GM12874 (cell line): ENCODE results near the gene FBXO38.

Experiments
- TF ChIP-seq, protein P1 (sequence below): IDR thresholded peaks from 2 replicates; pipeline ENCODE4 v1.5.1; 2011; ENCODE audit warnings: low read depth, mild to moderate bottlenecking, control low read depth, low read length, moderate library complexity; ENCODE audit not compliant: insufficient read depth

The FBXO38 gene

DNA sequence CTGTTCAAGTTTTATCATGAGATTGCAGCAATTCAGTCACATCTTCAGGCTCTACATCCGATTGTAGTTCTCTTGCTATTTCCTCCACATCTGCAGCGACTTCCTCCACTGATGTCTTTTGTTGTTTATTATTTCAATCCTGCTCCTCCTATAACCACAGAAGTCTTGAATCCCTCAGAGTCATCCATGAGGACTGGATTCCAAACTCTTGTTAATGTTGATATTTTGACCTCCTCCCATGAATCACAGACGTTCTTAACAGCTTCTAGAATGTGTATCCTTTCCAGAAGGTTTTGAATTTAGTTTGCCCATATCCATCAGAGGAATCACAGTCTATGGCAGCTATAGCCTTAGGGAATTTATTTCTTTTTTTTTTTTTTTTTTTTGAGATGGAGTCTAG, 3.6 kb downstream of the FBXO38 start:
- TF ChIP-seq, protein P1, sequence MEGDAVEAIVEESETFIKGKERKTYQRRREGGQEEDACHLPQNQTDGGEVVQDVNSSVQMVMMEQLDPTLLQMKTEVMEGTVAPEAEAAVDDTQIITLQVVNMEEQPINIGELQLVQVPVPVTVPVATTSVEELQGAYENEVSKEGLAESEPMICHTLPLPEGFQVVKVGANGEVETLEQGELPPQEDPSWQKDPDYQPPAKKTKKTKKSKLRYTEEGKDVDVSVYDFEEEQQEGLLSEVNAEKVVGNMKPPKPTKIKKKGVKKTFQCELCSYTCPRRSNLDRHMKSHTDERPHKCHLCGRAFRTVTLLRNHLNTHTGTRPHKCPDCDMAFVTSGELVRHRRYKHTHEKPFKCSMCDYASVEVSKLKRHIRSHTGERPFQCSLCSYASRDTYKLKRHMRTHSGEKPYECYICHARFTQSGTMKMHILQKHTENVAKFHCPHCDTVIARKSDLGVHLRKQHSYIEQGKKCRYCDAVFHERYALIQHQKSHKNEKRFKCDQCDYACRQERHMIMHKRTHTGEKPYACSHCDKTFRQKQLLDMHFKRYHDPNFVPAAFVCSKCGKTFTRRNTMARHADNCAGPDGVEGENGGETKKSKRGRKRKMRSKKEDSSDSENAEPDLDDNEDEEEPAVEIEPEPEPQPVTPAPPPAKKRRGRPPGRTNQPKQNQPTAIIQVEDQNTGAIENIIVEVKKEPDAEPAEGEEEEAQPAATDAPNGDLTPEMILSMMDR: no peak

DNA sequence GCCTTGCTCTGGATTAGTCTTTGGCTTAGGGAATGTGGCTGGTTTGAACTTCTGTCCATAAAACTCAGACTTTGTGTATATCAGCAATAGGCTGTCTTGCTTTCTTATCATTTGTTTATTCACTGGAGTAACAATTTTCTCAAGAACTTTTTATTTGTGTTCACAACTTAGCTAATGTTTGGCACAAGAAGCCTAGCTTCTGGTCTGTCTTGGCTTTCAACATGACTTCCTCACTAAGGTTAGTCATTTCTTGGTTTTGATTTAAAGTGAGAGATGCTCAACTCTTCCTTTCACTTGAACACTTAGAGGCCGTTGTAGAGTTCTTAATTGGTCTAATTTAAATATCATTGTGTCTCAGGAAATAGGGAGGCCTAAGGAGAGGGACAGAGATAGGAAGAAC, 4.9 kb downstream of the FBXO38 start:
- TF ChIP-seq, protein P1: no peak

DNA sequence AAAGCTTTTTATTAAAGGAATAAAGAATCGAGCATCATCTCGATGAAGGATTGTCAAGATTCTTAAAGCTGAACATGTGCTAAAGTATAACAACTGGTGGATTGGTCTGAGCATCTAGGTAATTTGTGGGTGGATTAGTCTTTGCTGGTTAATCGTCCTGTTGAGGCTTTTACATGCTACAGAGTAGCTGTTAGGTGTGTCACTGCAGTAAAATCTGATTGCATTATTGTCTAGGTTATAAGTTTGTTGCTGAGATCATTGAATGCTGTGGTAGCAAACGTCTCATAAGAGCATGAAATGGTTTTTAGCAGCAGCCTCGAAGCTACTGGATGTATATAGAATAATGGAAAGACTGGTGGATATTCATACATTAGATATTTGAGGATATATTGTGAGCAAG, 7.2 kb downstream of the FBXO38 start:
- TF ChIP-seq, protein P1: no peak

DNA sequence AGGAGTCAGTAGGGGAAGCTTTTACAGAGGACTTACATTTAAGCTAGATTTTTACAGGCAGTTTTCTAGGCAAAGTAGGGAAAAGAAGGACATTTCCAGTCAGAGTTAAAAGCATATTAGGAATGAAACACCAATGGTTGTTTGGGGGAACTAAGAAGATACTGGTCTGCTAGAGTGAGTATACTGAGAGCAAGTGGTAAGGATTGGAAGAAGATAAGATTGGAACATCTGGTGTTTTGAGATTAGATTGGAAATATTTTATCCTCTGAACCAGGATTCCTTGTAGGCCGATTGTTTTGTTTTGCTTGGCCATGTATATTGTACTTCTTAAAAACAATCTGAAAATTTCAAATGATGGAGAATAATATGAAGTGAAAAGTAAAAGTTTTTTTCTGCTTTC, 7.7 kb downstream of the FBXO38 start:
- TF ChIP-seq, protein P1: no peak

DNA sequence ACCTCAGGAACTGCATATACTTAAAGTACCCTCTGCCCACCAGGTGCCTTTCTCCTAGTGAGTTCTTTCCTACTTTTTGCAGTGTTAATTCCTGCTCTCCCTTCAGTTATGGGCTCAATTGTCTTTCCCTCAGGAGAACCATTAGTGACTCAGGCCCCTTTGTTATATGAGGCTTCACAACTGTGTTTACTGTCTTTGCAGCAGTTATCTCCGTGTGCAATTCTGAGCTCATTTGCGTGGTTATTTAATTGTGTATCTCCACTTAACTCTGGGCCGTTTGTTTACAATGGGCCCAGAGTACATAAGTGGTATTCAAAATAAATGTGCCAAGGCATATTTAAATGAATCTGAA, 9.6 kb downstream of the FBXO38 start:
- TF ChIP-seq, protein P1: no peak

DNA sequence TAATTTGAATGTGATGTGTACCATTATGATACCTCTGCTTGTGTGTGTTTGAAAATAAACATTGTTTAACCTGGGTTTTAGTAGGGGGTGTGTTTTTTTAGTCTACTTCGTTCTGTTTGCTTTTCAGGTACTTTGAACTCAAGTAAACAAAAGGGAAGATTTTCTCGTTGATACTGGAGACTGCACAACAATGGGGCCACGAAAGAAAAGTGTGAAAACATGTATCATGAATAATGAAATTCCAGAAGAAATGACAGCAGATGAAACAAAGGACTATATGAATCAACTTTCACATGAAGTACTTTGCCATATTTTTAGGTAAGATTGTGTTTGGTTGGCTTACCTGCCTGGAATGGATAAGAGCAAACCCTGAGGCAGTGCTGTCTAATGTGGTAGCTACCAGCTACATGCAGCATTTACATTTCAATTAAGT, 10.8 kb downstream of the FBXO38 start:
- TF ChIP-seq, protein P1: no peak

DNA sequence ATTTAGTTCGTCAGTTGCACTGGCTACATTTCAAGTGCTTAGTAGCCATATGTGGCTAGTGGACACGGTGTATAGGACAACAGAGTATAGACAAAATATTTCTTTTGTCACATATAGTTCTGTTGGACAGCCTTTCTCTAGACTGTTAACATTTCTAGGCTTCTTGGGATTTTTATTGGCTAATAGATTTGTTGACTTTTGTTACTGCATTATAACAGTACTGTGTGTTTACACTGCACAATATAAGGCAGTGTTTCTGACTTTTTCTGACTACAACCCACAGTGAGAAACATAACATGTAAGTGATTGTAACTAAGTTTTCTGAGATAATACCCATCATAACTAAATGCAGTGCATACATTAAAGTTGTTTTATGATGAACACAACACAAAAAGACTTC, 11.3 kb downstream of the FBXO38 start:
- TF ChIP-seq, protein P1: no peak
